Spinal cord (tissue), 10 donors: Measurements from ENCODE around the gene DTNBP1. TPM values are rescaled to one million over a fixed set of nuclear protein-coding genes. Genes with fewer than 3 reads are reported as not detected.

Experiments used
- DNase-seq, 6 donors: peaks; one replicate each; pipeline versions ENCODE4 v3.0.0 to v3.0.0-alpha.2; 2013 to 2015; ENCODE audit warnings: low spot score in 6 of 6, low read depth in 4 of 6
- H3K27ac ChIP-seq: one replicate; pipeline ENCODE4 v1.5.1; 2013; ENCODE audit warnings: low read depth, low read length, control low read depth
- H3K27me3 ChIP-seq: one replicate; pipeline ENCODE4 v1.6.1; 2013; ENCODE audit warnings: low read length; ENCODE audit not compliant: control insufficient read depth, insufficient read depth
- H3K36me3 ChIP-seq: one replicate; pipeline ENCODE4 v1.6.1; 2013; ENCODE audit warnings: low read length; ENCODE audit not compliant: control insufficient read depth, insufficient read depth
- H3K4me1 ChIP-seq: one replicate; pipeline ENCODE4 v1.6.1; 2013; ENCODE audit warnings: low read length; ENCODE audit not compliant: control insufficient read depth, insufficient read depth
- H3K4me3 ChIP-seq: one replicate; pipeline ENCODE4 v1.5.1; 2013; ENCODE audit warnings: low read depth, low read length, control low read depth
- H3K9me3 ChIP-seq: one replicate; pipeline ENCODE4 v1.6.1; 2013; ENCODE audit warnings: low read length; ENCODE audit not compliant: control insufficient read depth, insufficient read depth
- WGBS: methylation state at CpG from one replicate; pipeline ENCODE4 v1.1.5; 2013; ENCODE audit warnings: missing lambda C conversion rate; ENCODE audit not compliant: insufficient coverage; 5-methylcytosine and 5-hydroxymethylcytosine counted together
- polyA plus RNA-seq, 2 donors: library from polyadenylated mRNA; unstranded; fragments of 120-200 nt; gene quantifications; one replicate each; pipeline ENCODE4 v1.2.1, GENCODE V29; 2013; ENCODE audit not compliant: insufficient read length in 2 of 2
- total RNA-seq, 2 donors: library from RNA; depleted of rRNA in 1 of 2; stranded (reverse); fragments of 120-200 nt in 1 of 2; fragments of >200 nt in 1 of 2; gene quantifications; one replicate each; pipeline versions ENCODE4 v1.2.3 to v1.2.4, GENCODE V29; 2013 to 2014
- donor health status: healthy.

Gene DTNBP1
- total and polyA plus RNA-seq, 4 donors = 12.7 to 47.9 (median 33.8) TPM

GRCh38 chr6:15585760-15586214, 77.0 kb downstream of the DTNBP1 start:
- Histone ChIP-seq H3K4me1 (no peaks in the 10 kb centered on the region), H3K27me3 (no peaks in the 10 kb centered on the region), H3K4me3 (peak overlapping the region; percentile 45), H3K9me3 (no peaks in the 10 kb centered on the region), H3K36me3 (no peaks in the 10 kb centered on the region), H3K27ac (no peak overlapping the region)
- no CpG with 5 or more reads among the region's 2 CpGs for WGBS
- peak; percentile 26 to 92 (median 40) for DNase-seq

GRCh38 chr6:15582499-15582898, 80.3 kb downstream of the DTNBP1 start:
- H3K27ac ChIP-seq = no peak overlapping the region
- no CpG with 5 or more reads among the region's 1 CpG for WGBS
- H3K27me3 ChIP-seq = no peaks in the 10 kb centered on the region

GRCh38 chr6:15581751-15582150, 81.1 kb downstream of the DTNBP1 start:
- Histone ChIP-seq H3K36me3 (no peaks in the 10 kb centered on the region), H3K4me3 (no peak overlapping the region), H3K4me1 (no peaks in the 10 kb centered on the region), H3K27me3 (no peaks in the 10 kb centered on the region), H3K27ac (no peak overlapping the region), H3K9me3 (no peaks in the 10 kb centered on the region)
- no peak for DNase-seq
- no CpG with 5 or more reads among the region's 4 CpGs for WGBS

More at GRCh38 chr6:15582499-15582898, 80.3 kb downstream of the DTNBP1 start:
- no peak for DNase-seq
- Histone ChIP-seq H3K4me1 (no peaks in the 10 kb centered on the region), H3K9me3 (no peaks in the 10 kb centered on the region), H3K4me3 (no peak overlapping the region), H3K36me3 (no peaks in the 10 kb centered on the region)

- Histone ChIP-seq H3K4me3 (no peak overlapping the region), H3K4me1 (no peaks in the 10 kb centered on the region), H3K9me3 (no peaks in the 10 kb centered on the region), H3K27ac (no peak overlapping the region), H3K27me3 (no peaks in the 10 kb centered on the region), H3K36me3 (no peaks in the 10 kb centered on the region)
- no CpG with 5 or more reads among the region's 2 CpGs for WGBS
- DNase-seq = no peak
These were observed 82.5 kb downstream of the DTNBP1 start for GRCh38 chr6:15580326-15580725.

- DNase-seq = no peak
- Histone ChIP-seq H3K27ac (no peak overlapping the region), H3K9me3 (no peaks in the 10 kb centered on the region), H3K27me3 (no peaks in the 10 kb centered on the region), H3K36me3 (no peaks in the 10 kb centered on the region), H3K4me1 (no peaks in the 10 kb centered on the region), H3K4me3 (no peak overlapping the region)
- WGBS = no CpG with 5 or more reads among the region's 3 CpGs
These were observed 84.0 kb downstream of the DTNBP1 start for GRCh38 chr6:15578716-15579391.

- H3K27ac ChIP-seq = no peak overlapping the region
- no peak overlapping the region for H3K4me3 ChIP-seq
- DNase-seq = no peak
- no peaks in the 10 kb centered on the region for H3K4me1 ChIP-seq
- H3K36me3 ChIP-seq = no peaks in the 10 kb centered on the region
- no peaks in the 10 kb centered on the region for H3K9me3 ChIP-seq
- 80% methylated on average over 7 of the region's 7 CpGs for WGBS
- H3K27me3 ChIP-seq = no peaks in the 10 kb centered on the region
These were observed 85.2 kb downstream of the DTNBP1 start for GRCh38 chr6:15577550-15578171.

GRCh38 chr6:15577106-15577505, 85.7 kb downstream of the DTNBP1 start:
- 96% methylated on average over 8 of the region's 8 CpGs for WGBS
- no peaks in the 10 kb centered on the region for H3K4me1 ChIP-seq
- H3K27me3 ChIP-seq = no peaks in the 10 kb centered on the region
- H3K36me3 ChIP-seq = no peaks in the 10 kb centered on the region
- H3K4me3 ChIP-seq = no peak overlapping the region
- no peaks in the 10 kb centered on the region for H3K9me3 ChIP-seq
- no peak overlapping the region for H3K27ac ChIP-seq
- no peak for DNase-seq

GRCh38 chr6:15575357-15576033, 87.3 kb downstream of the DTNBP1 start:
- Histone ChIP-seq H3K36me3 (no peaks in the 10 kb centered on the region), H3K27ac (peak overlapping the region; percentile 13), H3K9me3 (no peaks in the 10 kb centered on the region), H3K4me1 (no peaks in the 10 kb centered on the region), H3K27me3 (no peaks in the 10 kb centered on the region), H3K4me3 (no peak overlapping the region)
- WGBS = 94% methylated on average over 2 of the region's 5 CpGs
- peak in 1 of 6 donors; percentile 9 for DNase-seq

GRCh38 chr6:15574486-15574885, 88.3 kb downstream of the DTNBP1 start:
- WGBS = no CpG with 5 or more reads among the region's 3 CpGs
- no peak for DNase-seq
- Histone ChIP-seq H3K4me3 (no peak overlapping the region), H3K27ac (no peak overlapping the region), H3K36me3 (no peaks in the 10 kb centered on the region), H3K27me3 (no peaks in the 10 kb centered on the region), H3K9me3 (no peaks in the 10 kb centered on the region), H3K4me1 (no peaks in the 10 kb centered on the region)
